Activated B cell treated with CpG ODN at 0.5 μM for 24 hours (primary cell): Measurements from ENCODE around the gene NPAS1. TPM values are rescaled to one million over a fixed set of nuclear protein-coding genes. Genes with fewer than 3 reads are reported as not detected.

ENCODE experiments used
- ATAC-seq: fragments of 200-7000 bp; cut with Tn5 transposase; one replicate; pipeline ENCODE4 v1.10.0; 2021; ENCODE audit warnings: low read depth, mild to moderate bottlenecking, moderate library complexity
- CTCF ChIA-PET: fragments of 350-600 bp; sonication (Branson Sonifier 250); formaldehyde crosslinking; loops from one replicate; lab custom pipeline; 2021; ENCODE audit warnings: antibody characterized with exemption; lab: Charles Lee
- POLR2A ChIA-PET: fragments of 350-600 bp; sonication (Branson Sonifier 250); formaldehyde crosslinking; loops from one replicate; lab custom pipeline; 2021; ENCODE audit warnings: antibody characterized with exemption; lab: Charles Lee
- DNase-seq: peaks from one replicate; pipeline ENCODE4 v3.0.0; 2022
- H3K27ac Mint-ChIP-seq: one replicate; pipeline ENCODE4 v1.8.0; 2020; ENCODE audit warnings: mixed read lengths
- H3K27me3 Mint-ChIP-seq: one replicate; pipeline ENCODE4 v1.8.0; 2021; ENCODE audit warnings: mixed read lengths
- H3K36me3 Mint-ChIP-seq: one replicate; pipeline ENCODE4 v1.8.0; 2021; ENCODE audit warnings: low read depth, mixed read lengths
- H3K4me1 Mint-ChIP-seq: one replicate; pipeline ENCODE4 v1.8.0; 2021; ENCODE audit warnings: mixed read lengths
- H3K4me3 Mint-ChIP-seq: one replicate; pipeline ENCODE4 v1.8.0; 2020; ENCODE audit warnings: mild to moderate bottlenecking, mixed read lengths
- H3K9me3 Mint-ChIP-seq: one replicate; pipeline ENCODE4 v1.8.0; 2020; ENCODE audit warnings: mixed read lengths
- CTCF ChIP-seq: fragments of 200-600 bp; IDR thresholded peaks from one replicate; pipeline ENCODE4 v1.8.0; 2022; ENCODE audit warnings: antibody characterized with exemption, mild to moderate bottlenecking
- intact Hi-C: fragments of 100-400 bp; cut with micrococcal nuclease; formaldehyde crosslinking; loops from one replicate; pipeline ENCODE4 v1.15.1; 2024
- total RNA-seq: library from RNA; stranded (reverse); gene quantifications from 2 replicates; pipeline ENCODE4 v1.2.3, GENCODE V29; 2022

NPAS1 gene
- total RNA-seq, 1 donor from 2014 or later = 0.40 TPM

GRCh38 chr19:46998445-46999125, 21.1 kb upstream of the NPAS1 start:
- no peak for DNase-seq
- POLR2A ChIA-PET = no interaction called here
- H3K4me3 Mint-ChIP-seq = no peak overlapping the region
- no peak for TF ChIP-seq CTCF
- intact Hi-C loops = no loop called here
- H3K4me1 Mint-ChIP-seq = no peaks in the 10 kb centered on the region
- H3K27ac Mint-ChIP-seq = no peak overlapping the region
- CTCF ChIA-PET = no interaction called here
- H3K27me3 Mint-ChIP-seq = no peaks in the 10 kb centered on the region
- no peak for ATAC-seq
- H3K36me3 Mint-ChIP-seq = peaks cover 53% of the 10 kb centered on the region
- no peaks in the 10 kb centered on the region for H3K9me3 Mint-ChIP-seq

GRCh38 chr19:46999377-46999776, 20.3 kb upstream of the NPAS1 start:
- Mint-ChIP-seq H3K9me3 (no peaks in the 10 kb centered on the region), H3K4me3 (no peak overlapping the region), H3K36me3 (peaks cover 50% of the 10 kb centered on the region), H3K4me1 (no peaks in the 10 kb centered on the region), H3K27ac (no peak overlapping the region), H3K27me3 (no peaks in the 10 kb centered on the region)
- no peak for ATAC-seq
- ChIA-PET POLR2A (no interaction called here), CTCF (no interaction called here)
- DNase-seq = no peak
- TF ChIP-seq CTCF = no peak
- intact Hi-C loops = no loop called here

GRCh38 chr19:46999878-47000277, 19.8 kb upstream of the NPAS1 start:
- CTCF ChIA-PET = interaction anchor here (2.9 kb wide), 1 partner anchor 13 kb away, joined by 8 read pairs; no protein-coding TSS in a partner anchor
- H3K27ac Mint-ChIP-seq = no peak overlapping the region
- intact Hi-C loops = no loop called here
- DNase-seq (no peak), ATAC-seq (no peak)
- H3K27me3 Mint-ChIP-seq = no peaks in the 10 kb centered on the region
- no peak overlapping the region for H3K4me3 Mint-ChIP-seq
- POLR2A ChIA-PET = no interaction called here
- no peak for TF ChIP-seq CTCF
- H3K9me3 Mint-ChIP-seq = no peaks in the 10 kb centered on the region
- H3K4me1 Mint-ChIP-seq = no peaks in the 10 kb centered on the region
- H3K36me3 Mint-ChIP-seq = peaks cover 46% of the 10 kb centered on the region

GRCh38 chr19:47000373-47000772, 19.3 kb upstream of the NPAS1 start:
- DNase-seq (no peak), ATAC-seq (no peak)
- intact Hi-C loops = no loop called here
- H3K4me3 Mint-ChIP-seq = no peak overlapping the region
- H3K27me3 Mint-ChIP-seq = no peaks in the 10 kb centered on the region
- H3K36me3 Mint-ChIP-seq = peaks cover 45% of the 10 kb centered on the region
- ChIA-PET CTCF (interaction anchor here (2.9 kb wide), 1 partner anchor 13 kb away, joined by 8 read pairs; no protein-coding TSS in a partner anchor), POLR2A (no interaction called here)
- H3K27ac Mint-ChIP-seq = no peak overlapping the region
- H3K9me3 Mint-ChIP-seq = no peaks in the 10 kb centered on the region
- no peaks in the 10 kb centered on the region for H3K4me1 Mint-ChIP-seq
- TF ChIP-seq CTCF = no peak

- Mint-ChIP-seq H3K4me1 (no peaks in the 10 kb centered on the region), H3K4me3 (no peak overlapping the region), H3K36me3 (peaks cover 45% of the 10 kb centered on the region), H3K27me3 (no peaks in the 10 kb centered on the region), H3K9me3 (peaks cover 2% of the 10 kb centered on the region), H3K27ac (no peak overlapping the region)
- POLR2A ChIA-PET = no interaction called here
- intact Hi-C loops = no loop called here
- CTCF ChIA-PET = interaction anchor here (2.9 kb wide), 1 partner anchor 11 kb away, joined by 8 read pairs; no protein-coding TSS in a partner anchor
- DNase-seq (no peak), ATAC-seq (no peak)
- TF ChIP-seq CTCF = no peak
Measured at GRCh38 chr19:47001584-47001983, 18.1 kb upstream of the NPAS1 start.
